DOHH2 (cell line): ENCODE measurements around the gene KCNS1.

Experiments used
- EZH2phosphoT487 ChIP-seq: fragments of 200-600 bp; sonication (generic); IDR thresholded peaks from 2 replicates; pipeline ENCODE4 v1.6.1; 2017; ENCODE audit warnings: borderline replicate concordance, mild to moderate bottlenecking, antibody characterized with exemption, low read length, moderate library complexity, mixed read lengths
- TF ChIP-seq, protein P1 (sequence below): fragments of 200-600 bp; sonication (generic); IDR thresholded peaks from one replicate; pipeline ENCODE4 v1.5.1; 2014; ENCODE audit warnings: antibody characterized with exemption, mild to moderate bottlenecking, low read depth, low read length; ENCODE audit not compliant: poor library complexity, severe bottlenecking

DNA sequence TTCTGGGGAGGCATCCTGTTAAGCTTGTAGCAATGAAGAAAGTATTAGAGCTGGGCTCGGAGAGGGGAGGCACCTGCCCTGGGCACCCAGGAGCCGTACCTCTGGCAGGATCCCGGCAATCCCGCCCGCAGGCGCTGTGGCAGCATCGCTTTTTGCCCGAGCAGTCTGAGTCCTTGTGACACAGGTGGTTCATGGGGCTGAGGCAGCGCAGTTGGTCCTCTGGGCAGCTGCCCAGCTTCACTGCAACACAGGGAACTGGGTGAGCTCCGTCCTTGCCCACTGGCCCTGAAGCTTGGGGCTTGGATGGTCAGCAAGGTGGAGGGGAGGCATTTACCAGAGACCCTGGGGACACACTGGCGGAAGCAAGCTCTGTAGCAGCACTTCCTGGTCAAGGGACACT is 9.4 kb upstream of the KCNS1 start:
- TF ChIP-seq, protein P1, sequence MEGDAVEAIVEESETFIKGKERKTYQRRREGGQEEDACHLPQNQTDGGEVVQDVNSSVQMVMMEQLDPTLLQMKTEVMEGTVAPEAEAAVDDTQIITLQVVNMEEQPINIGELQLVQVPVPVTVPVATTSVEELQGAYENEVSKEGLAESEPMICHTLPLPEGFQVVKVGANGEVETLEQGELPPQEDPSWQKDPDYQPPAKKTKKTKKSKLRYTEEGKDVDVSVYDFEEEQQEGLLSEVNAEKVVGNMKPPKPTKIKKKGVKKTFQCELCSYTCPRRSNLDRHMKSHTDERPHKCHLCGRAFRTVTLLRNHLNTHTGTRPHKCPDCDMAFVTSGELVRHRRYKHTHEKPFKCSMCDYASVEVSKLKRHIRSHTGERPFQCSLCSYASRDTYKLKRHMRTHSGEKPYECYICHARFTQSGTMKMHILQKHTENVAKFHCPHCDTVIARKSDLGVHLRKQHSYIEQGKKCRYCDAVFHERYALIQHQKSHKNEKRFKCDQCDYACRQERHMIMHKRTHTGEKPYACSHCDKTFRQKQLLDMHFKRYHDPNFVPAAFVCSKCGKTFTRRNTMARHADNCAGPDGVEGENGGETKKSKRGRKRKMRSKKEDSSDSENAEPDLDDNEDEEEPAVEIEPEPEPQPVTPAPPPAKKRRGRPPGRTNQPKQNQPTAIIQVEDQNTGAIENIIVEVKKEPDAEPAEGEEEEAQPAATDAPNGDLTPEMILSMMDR: no peak
- TF ChIP-seq EZH2phosphoT487: no peak
